NCI-H2227 treated with DMSO at 0.1 percent for 48 hours (cell line): ENCODE results near the gene SPOCK2.
A peak's percentile ranks its signal among the peaks of the same experiment; 100 is the strongest.
"Not testable (repeated sequence)": the region's sequence is repeated elsewhere in the genome, so short reads cannot be mapped to it uniquely, and the experiment has no call there.

Experiments used
- DNase-seq: peaks from one replicate; lab custom pipeline; 2025; lab: John Stamatoyannopoulos, UW

The SPOCK2 gene

GRCh38 chr10:72056113-72056512, 32.2 kb downstream of the SPOCK2 start:
- no peak for DNase-seq

GRCh38 chr10:72053690-72054089, 34.7 kb downstream of the SPOCK2 start:
- no peak for DNase-seq

GRCh38 chr10:72050873-72051272, 37.5 kb downstream of the SPOCK2 start:
- no peak for DNase-seq

GRCh38 chr10:72049969-72050781, 38.2 kb downstream of the SPOCK2 start:
- no peak for DNase-seq

GRCh38 chr10:72049472-72049871, 38.9 kb downstream of the SPOCK2 start:
- DNase-seq = no peak

GRCh38 chr10:72048450-72049124, 39.8 kb downstream of the SPOCK2 start:
- peak; percentile 76 for DNase-seq

- DNase-seq = no peak
These were observed 42.8 kb downstream of the SPOCK2 start for GRCh38 chr10:72045586-72045985.

GRCh38 chr10:72044417-72045041, 43.8 kb downstream of the SPOCK2 start:
- no peak for DNase-seq

- DNase-seq = no peak
These were observed 45.1 kb downstream of the SPOCK2 start for GRCh38 chr10:72043016-72043834.

GRCh38 chr10:72041491-72041890, 46.9 kb downstream of the SPOCK2 start:
- DNase-seq = no peak

- DNase-seq = no peak
These were observed 49.0 kb downstream of the SPOCK2 start for GRCh38 chr10:72039377-72039776.

- DNase-seq = no peak
These were observed 49.8 kb downstream of the SPOCK2 start for GRCh38 chr10:72038458-72039001.

- no peak for DNase-seq
These were observed 50.5 kb downstream of the SPOCK2 start for GRCh38 chr10:72037811-72038210.

GRCh38 chr10:72037266-72037665, 51.1 kb downstream of the SPOCK2 start:
- no peak for DNase-seq

- DNase-seq = no peak
These were observed 53.0 kb downstream of the SPOCK2 start for GRCh38 chr10:72035252-72035887.

GRCh38 chr10:72034761-72035160, 53.6 kb downstream of the SPOCK2 start:
- DNase-seq = no peak

GRCh38 chr10:72034040-72034499, 54.3 kb downstream of the SPOCK2 start:
- no peak for DNase-seq

- DNase-seq = not testable (repeated sequence)
These were observed 55.8 kb downstream of the SPOCK2 start for GRCh38 chr10:72032409-72033162.

- no peak for DNase-seq
These were observed 56.6 kb downstream of the SPOCK2 start for GRCh38 chr10:72031706-72032105.

- DNase-seq = no peak
These were observed 57.4 kb downstream of the SPOCK2 start for GRCh38 chr10:72030762-72031543.
